WTC11 (cell line): Measurements from ENCODE around the gene METTL9.

Experiments
- CREB1 ChIP-seq: sonication (generic); formaldehyde crosslinking; IDR thresholded peaks from 2 replicates; pipeline ENCODE4 v1.8.0; 2023; ENCODE audit warnings: mild to moderate bottlenecking, missing genetic modification reagents
- CTCF ChIP-seq: fragments of 200-600 bp; IDR thresholded peaks from 2 replicates; pipeline ENCODE4 v1.8.0; 2022; ENCODE audit warnings: antibody characterized with exemption
- TEAD4 ChIP-seq: sonication (generic); formaldehyde crosslinking; IDR thresholded peaks from 2 replicates; pipeline ENCODE4 v1.8.0; 2022; ENCODE audit warnings: mild to moderate bottlenecking, missing genetic modification reagents

- TF ChIP-seq CREB1 (CRISPR knock-in tag) (no peak), CTCF (no peak), TEAD4 (no peak)
Observed at GRCh38 chr16:21644674-21645073, 45.3 kb downstream of the METTL9 start.
